ENCODE results near the gene TFPI. TPM values are rescaled to one million over a fixed set of nuclear protein-coding genes. Genes with fewer than 3 reads are reported as not detected.

TFPI gene
- total RNA-seq, 1 donor from 2014 or later: 56.6 TPM

- no peaks in the 10 kb centered on the region for H3K27me3 Mint-ChIP-seq (ENCODE audit: low read depth, unreplicated experiment)
- no peak for TF ChIP-seq CTCF (IDR thresholded peaks at IDR 0.05; ENCODE audit: insufficient read depth, low read depth, low read length)
- no peak for TF ChIP-seq EZH2 (IDR thresholded peaks at IDR 0.05; ENCODE audit: insufficient read depth, low read length)
- Histone ChIP-seq H3K79me2 (ENCODE audit: insufficient read depth, low read length) (peaks cover 75% of the 10 kb centered on the region), H3K4me3 (ENCODE audit: insufficient read depth, low read depth, low read length) (no peak overlapping the region), H3K4me1 (ENCODE audit: insufficient read depth, low read length) (peaks cover 49% of the 10 kb centered on the region), H3K4me2 (ENCODE audit: low read length) (peak overlapping the region; percentile 13), H3K9me3 (ENCODE audit: insufficient read depth, low read depth, low read length) (no peaks in the 10 kb centered on the region), H3K27me3 (ENCODE audit: insufficient read depth, low read length) (no peaks in the 10 kb centered on the region), H4K20me1 (ENCODE audit: insufficient read depth, low read length) (no peaks in the 10 kb centered on the region), H3K27ac (ENCODE audit: low read depth, low read length) (peak overlapping the region; percentile 96), H3K9ac (ENCODE audit: low read length) (no peak overlapping the region), H3K36me3 (ENCODE audit: insufficient read depth, low read length) (peaks cover 5% of the 10 kb centered on the region), H2AFZ (ENCODE audit: low read depth, low read length) (no peak overlapping the region)
- peak overlapping the region; percentile 94 for H3K27ac Mint-ChIP-seq (ENCODE audit: unreplicated experiment)
- no peak overlapping the region for H3K4me3 Mint-ChIP-seq (ENCODE audit: unreplicated experiment)
- peaks cover 36% of the 10 kb centered on the region for H3K4me1 Mint-ChIP-seq (ENCODE audit: low read depth, unreplicated experiment)
- FAIRE-seq (no peak), DNase-seq (ENCODE audit: low read depth) (no peak)
- no peaks in the 10 kb centered on the region for H3K9me3 Mint-ChIP-seq (ENCODE audit: unreplicated experiment)
- peaks cover 7% of the 10 kb centered on the region for H3K36me3 Mint-ChIP-seq (ENCODE audit: low read depth, unreplicated experiment)
These were observed 5.6 kb downstream of the TFPI start for GRCh38 chr2:187548656-187549055.

- Mint-ChIP-seq H3K27ac (ENCODE audit: unreplicated experiment) (peak overlapping the region; percentile 98), H3K27me3 (ENCODE audit: low read depth, unreplicated experiment) (no peaks in the 10 kb centered on the region), H3K36me3 (ENCODE audit: low read depth, unreplicated experiment) (peaks cover 7% of the 10 kb centered on the region), H3K4me3 (ENCODE audit: unreplicated experiment) (no peak overlapping the region), H3K4me1 (ENCODE audit: low read depth, unreplicated experiment) (peaks cover 40% of the 10 kb centered on the region), H3K9me3 (ENCODE audit: unreplicated experiment) (no peaks in the 10 kb centered on the region)
- Histone ChIP-seq H2AFZ (ENCODE audit: low read depth, low read length) (no peak overlapping the region), H3K9ac (ENCODE audit: low read length) (peak overlapping the region; percentile 33), H3K4me3 (ENCODE audit: insufficient read depth, low read depth, low read length) (no peak overlapping the region), H3K9me3 (ENCODE audit: insufficient read depth, low read depth, low read length) (no peaks in the 10 kb centered on the region), H3K27ac (ENCODE audit: low read depth, low read length) (peak overlapping the region; percentile 96), H4K20me1 (ENCODE audit: insufficient read depth, low read length) (no peaks in the 10 kb centered on the region), H3K79me2 (ENCODE audit: insufficient read depth, low read length) (peaks cover 65% of the 10 kb centered on the region), H3K36me3 (ENCODE audit: insufficient read depth, low read length) (peaks cover 5% of the 10 kb centered on the region), H3K27me3 (ENCODE audit: insufficient read depth, low read length) (no peaks in the 10 kb centered on the region), H3K4me1 (ENCODE audit: insufficient read depth, low read length) (peaks cover 59% of the 10 kb centered on the region), H3K4me2 (ENCODE audit: low read length) (peak overlapping the region; percentile 5)
- DNase-seq (ENCODE audit: low read depth) (peak; percentile 97), FAIRE-seq (peak; percentile 99)
- TF ChIP-seq EZH2 (IDR thresholded peaks at IDR 0.05; ENCODE audit: insufficient read depth, low read length) (no peak), CTCF (IDR thresholded peaks at IDR 0.05; ENCODE audit: insufficient read depth, low read depth, low read length) (no peak)
These were observed 6.8 kb downstream of the TFPI start for GRCh38 chr2:187547353-187547979.

GRCh38 chr2:187546762-187547333, 7.4 kb downstream of the TFPI start:
- peak; percentile 45 for DNase-seq (ENCODE audit: low read depth)
- peak overlapping the region; percentile 33 for H3K9ac ChIP-seq (ENCODE audit: low read length)
- H3K36me3 Mint-ChIP-seq (ENCODE audit: low read depth, unreplicated experiment): peaks cover 7% of the 10 kb centered on the region
- H3K4me3 Mint-ChIP-seq (ENCODE audit: unreplicated experiment): no peak overlapping the region
- FAIRE-seq: no peak
- H3K4me1 Mint-ChIP-seq (ENCODE audit: low read depth, unreplicated experiment): peaks cover 44% of the 10 kb centered on the region
- H3K9me3 ChIP-seq (ENCODE audit: insufficient read depth, low read depth, low read length): no peaks in the 10 kb centered on the region
- H3K79me2 ChIP-seq (ENCODE audit: insufficient read depth, low read length): peaks cover 59% of the 10 kb centered on the region
- no peaks in the 10 kb centered on the region for H3K27me3 ChIP-seq (ENCODE audit: insufficient read depth, low read length)
- no peak for TF ChIP-seq CTCF (IDR thresholded peaks at IDR 0.05; ENCODE audit: insufficient read depth, low read depth, low read length)
- H3K36me3 ChIP-seq (ENCODE audit: insufficient read depth, low read length): peaks cover 5% of the 10 kb centered on the region
- H3K27ac ChIP-seq (ENCODE audit: low read depth, low read length): peak overlapping the region; percentile 96
- no peak overlapping the region for H2AFZ ChIP-seq (ENCODE audit: low read depth, low read length)
- no peaks in the 10 kb centered on the region for H4K20me1 ChIP-seq (ENCODE audit: insufficient read depth, low read length)
- H3K4me3 ChIP-seq (ENCODE audit: insufficient read depth, low read depth, low read length): no peak overlapping the region
- H3K9me3 Mint-ChIP-seq (ENCODE audit: unreplicated experiment): no peaks in the 10 kb centered on the region
- H3K4me2 ChIP-seq (ENCODE audit: low read length): peak overlapping the region; percentile 5
- H3K27ac Mint-ChIP-seq (ENCODE audit: unreplicated experiment): peak overlapping the region; percentile 98
- H3K4me1 ChIP-seq (ENCODE audit: insufficient read depth, low read length): peaks cover 66% of the 10 kb centered on the region
- no peaks in the 10 kb centered on the region for H3K27me3 Mint-ChIP-seq (ENCODE audit: low read depth, unreplicated experiment)
